Sigmoid colon (tissue), 4 donors: Measurements from ENCODE around the gene PTBP1.

Experiments
- CTCF ChIP-seq, 4 experiments: fragments of 450-650 bp in 3 of 4; fragments of 200-600 bp in 1 of 4; IDR thresholded peaks; one replicate each; pipeline ENCODE4 v1.5.1; 2016 to 2019; ENCODE audit warnings: antibody characterized with exemption in 4 of 4, mild to moderate bottlenecking in 3 of 4, moderate library complexity in 2 of 4
- EP300 ChIP-seq, 4 donors: sonication (generic); formaldehyde crosslinking; IDR thresholded peaks; one replicate each; pipeline ENCODE4 v1.6.1; 2017; ENCODE audit warnings: antibody characterized with exemption in 4 of 4
- POLR2A ChIP-seq, 2 donors: fragments of 450-650 bp; IDR thresholded peaks; one replicate each; pipeline ENCODE4 v1.6.1; 2016; ENCODE audit warnings: antibody characterized with exemption in 2 of 2, mild to moderate bottlenecking in 2 of 2, moderate library complexity in 2 of 2

GRCh38 chr19:810883-811489 is 13.7 kb downstream of the PTBP1 start:
- TF ChIP-seq CTCF (IDR thresholded peaks at IDR 0.05): no peak
- TF ChIP-seq POLR2A (IDR thresholded peaks at IDR 0.05): no peak
- TF ChIP-seq EP300 (IDR thresholded peaks at IDR 0.05): no peak
